GM08714 (cell line): ENCODE data around the gene STXBP2.
"Not testable (repeated sequence)": the region's sequence is repeated elsewhere in the genome, so short reads cannot be mapped to it uniquely, and the experiment has no call there.

Experiments
- H3K4me3 ChIP-seq: fragments of 200-500 bp; sonication (Bioruptor generic); 2 replicates; pipeline ENCODE4 v1.5.1; 2014; ENCODE audit warnings: mild to moderate bottlenecking, low read length, inconsistent platforms
- ZNF274 ChIP-seq: IDR thresholded peaks from 2 replicates; pipeline ENCODE4 v1.6.1; 2012; ENCODE audit warnings: mild to moderate bottlenecking, low read depth, low read length

Gene STXBP2

GRCh38 chr19:7636317-7636690 is 606 bp upstream of the STXBP2 start:
- H3K4me3 ChIP-seq, result peak overlapping the region; percentile 45; the same call in 1 of the 2 replicates
- TF ChIP-seq ZNF274, result no peak

GRCh38 chr19:7637374-7638256 is 705 bp downstream of the STXBP2 start:
- H3K4me3 ChIP-seq, result peak overlapping the region; percentile 84
- no peak for TF ChIP-seq ZNF274

- TF ChIP-seq ZNF274, result no peak
- H3K4me3 ChIP-seq, result no peak overlapping the region
Observed at GRCh38 chr19:7638802-7639465, 2.0 kb downstream of the STXBP2 start.

- TF ChIP-seq ZNF274, result no peak
- no peak overlapping the region for H3K4me3 ChIP-seq
Observed at GRCh38 chr19:7639863-7640348, 3.0 kb downstream of the STXBP2 start.

GRCh38 chr19:7640803-7641202 is 3.9 kb downstream of the STXBP2 start:
- no peak overlapping the region for H3K4me3 ChIP-seq
- no peak for TF ChIP-seq ZNF274

GRCh38 chr19:7641290-7642276 is 4.7 kb downstream of the STXBP2 start:
- TF ChIP-seq ZNF274, result no peak
- H3K4me3 ChIP-seq, result no peak overlapping the region

GRCh38 chr19:7642295-7643030 is 5.6 kb downstream of the STXBP2 start:
- no peak for TF ChIP-seq ZNF274
- no peak overlapping the region for H3K4me3 ChIP-seq

- no peak for TF ChIP-seq ZNF274
- no peak overlapping the region for H3K4me3 ChIP-seq
Observed at GRCh38 chr19:7643031-7643415, 6.1 kb downstream of the STXBP2 start.

- not testable (repeated sequence) for H3K4me3 ChIP-seq
Observed at GRCh38 chr19:7643629-7644549, 7.0 kb downstream of the STXBP2 start.

- no peak overlapping the region for H3K4me3 ChIP-seq
Observed at GRCh38 chr19:7644550-7644877, 7.6 kb downstream of the STXBP2 start.

GRCh38 chr19:7645163-7645562 is 8.3 kb downstream of the STXBP2 start:
- no peak overlapping the region for H3K4me3 ChIP-seq
- TF ChIP-seq ZNF274, result no peak

More at GRCh38 chr19:7644550-7644877, 7.6 kb downstream of the STXBP2 start:
- no peak for TF ChIP-seq ZNF274

- TF ChIP-seq ZNF274, result no peak
- H3K4me3 ChIP-seq, result no peak overlapping the region
Observed at GRCh38 chr19:7645656-7646425, 8.9 kb downstream of the STXBP2 start.
